K562 (cell line): ENCODE results near the gene AKR1A1. TPM values are rescaled to one million over a fixed set of nuclear protein-coding genes. Genes with fewer than 3 reads are reported as not detected.

ENCODE experiments used
- ARID2 ChIP-seq: fragments of 450-650 bp; IDR thresholded peaks from 2 replicates; pipeline ENCODE4 v1.6.1; 2017; ENCODE audit warnings: antibody characterized with exemption, mild to moderate bottlenecking
- CREB3 ChIP-seq: fragments of 450-650 bp; conservative IDR thresholded peaks from 2 replicates; pipeline ENCODE4 v1.6.1; 2016; ENCODE audit warnings: missing genetic modification characterization, low read depth, mild to moderate bottlenecking, missing compliant biosample characterization, moderate library complexity
- E2F4 ChIP-seq: sonication (generic); formaldehyde crosslinking; IDR thresholded peaks from 2 replicates; pipeline ENCODE4 v1.8.0; 2022; ENCODE audit warnings: mild to moderate bottlenecking, low read depth, missing genetic modification reagents
- ELF1 ChIP-seq: fragments of 200-800 bp; sonication (Bioruptor generic); IDR thresholded peaks from 2 replicates; pipeline ENCODE4 v1.6.1; 2016; ENCODE audit warnings: missing genetic modification characterization, missing compliant biosample characterization
- EZH2 ChIP-seq: IDR thresholded peaks from 2 replicates; pipeline ENCODE4 v1.6.1; 2012; ENCODE audit warnings: low read depth, mild to moderate bottlenecking, inconsistent platforms, low read length, borderline replicate concordance
- GATA2 ChIP-seq: sonication (generic); formaldehyde crosslinking; IDR thresholded peaks from 2 replicates; pipeline ENCODE4 v1.4.0; 2020; ENCODE audit warnings: mild to moderate bottlenecking, missing genetic modification reagents
- MEF2D ChIP-seq: conservative IDR thresholded peaks from 2 replicates; pipeline ENCODE4 v1.6.1; 2016; ENCODE audit warnings: low read depth, missing genetic modification characterization, missing compliant biosample characterization
- NEUROD1 ChIP-seq: fragments of 150-350 bp; IDR thresholded peaks from 2 replicates; pipeline ENCODE4 v1.6.1; 2014; ENCODE audit warnings: borderline replicate concordance, low read length, low read depth; ENCODE audit not compliant: partially characterized antibody
- NFATC3 ChIP-seq: fragments of 450-650 bp; IDR thresholded peaks from 2 replicates; pipeline ENCODE4 v1.6.1; 2017; ENCODE audit warnings: mild to moderate bottlenecking
- PHF8 ChIP-seq: fragments of 200-600 bp; sonication (generic); IDR thresholded peaks from 2 replicates; pipeline ENCODE4 v1.6.1; 2012; ENCODE audit warnings: mixed run types, mild to moderate bottlenecking, inconsistent platforms, low read length, moderate library complexity, borderline replicate concordance
- POLR2AphosphoS5 ChIP-seq: IDR thresholded peaks from 2 replicates; pipeline ENCODE4 v1.6.1; 2011; ENCODE audit warnings: mild to moderate bottlenecking, low read depth, low read length, moderate library complexity; ENCODE audit not compliant: control insufficient read depth, insufficient read depth
- RFX5 ChIP-seq: IDR thresholded peaks from 2 replicates; pipeline ENCODE4 v1.6.1; 2011; ENCODE audit warnings: low read depth, mild to moderate bottlenecking, improper control_type of control experiment, low read length
- RUNX1 ChIP-seq: sonication (generic); IDR thresholded peaks from 2 replicates; pipeline ENCODE4 v1.6.1; 2016; ENCODE audit warnings: antibody characterized with exemption, low read depth
- SMAD3 ChIP-seq: fragments of 450-650 bp; formaldehyde crosslinking; conservative IDR thresholded peaks from 2 replicates; pipeline ENCODE4 v1.4.0; 2020; ENCODE audit warnings: mild to moderate bottlenecking
- SP1 ChIP-seq: sonication (generic); formaldehyde crosslinking; IDR thresholded peaks from 2 replicates; pipeline ENCODE4 v1.8.1; 2022; ENCODE audit warnings: mild to moderate bottlenecking, missing genetic modification reagents
- SRSF1 ChIP-seq: fragments of 200-400 bp; formaldehyde crosslinking; IDR thresholded peaks from 2 replicates; pipeline ENCODE4 v1.6.1; 2017; ENCODE audit warnings: mild to moderate bottlenecking, low read depth, low read length, moderate library complexity
- TSHZ1 ChIP-seq: fragments of 250-450 bp; sonication (Bioruptor Pico); IDR thresholded peaks from 2 replicates; pipeline ENCODE4 v1.4.0; 2020; ENCODE audit warnings: mild to moderate bottlenecking, moderate library complexity
- ZKSCAN1 ChIP-seq: fragments of 150-350 bp; IDR thresholded peaks from 2 replicates; pipeline ENCODE4 v1.6.1; 2016; ENCODE audit warnings: low read depth, low read length
- ZNF511 ChIP-seq: sonication (generic); formaldehyde crosslinking; IDR thresholded peaks from 2 replicates; pipeline ENCODE4 v1.8.0; 2022; ENCODE audit warnings: mild to moderate bottlenecking, missing genetic modification reagents
- polyA plus RNA-seq, 8 experiments: library from polyadenylated mRNA; depleted of rRNA in 4 of 8; stranded (reverse) in 5 of 8; unstranded in 3 of 8; fragments of >200 nt; fragmentation: Nextera tagmentation in 2 of 8; fragmentation: Illumina TruSeq in 1 of 8; extraction: Ambion mirVana in 2 of 8; extraction: Trizol in 1 of 8; gene quantifications; 2 replicates each; pipeline versions ENCODE4 v1.2.1 to v1.2.3, GENCODE V29; 2011 to 2014; ENCODE audit warnings: inconsistent platforms in 1 of 8, missing spikeins in 1 of 8
- total RNA-seq, 7 experiments: library from RNA; depleted of rRNA in 6 of 7; stranded (reverse); fragments of >200 nt in 6 of 7; fragmentation: Illumina TruSeq in 2 of 7; extraction: Trizol in 2 of 7; gene quantifications; 2 replicates each; pipeline versions ENCODE4 v1.2.1 to v1.2.3, GENCODE V29; 2011 to 2021; ENCODE audit warnings: low replicate concordance in 1 of 7
- TF ChIP-seq, protein P1 (sequence below), 2 experiments: fragments of 200-800 bp in 1 of 2; sonication (Bioruptor generic) in 1 of 2; sonication (generic) in 1 of 2; formaldehyde crosslinking in 1 of 2; IDR thresholded peaks in 1 of 2; conservative IDR thresholded peaks in 1 of 2; 2 replicates each; pipeline versions ENCODE4 v1.5.0 to v1.6.1; 2016 to 2020; ENCODE audit warnings: missing compliant biosample characterization in 1 of 2, missing genetic modification characterization in 1 of 2, missing genetic modification reagents in 1 of 2

Gene AKR1A1
- total and polyA plus RNA-seq, 9 of the 15 experiments (the other 6 are each of a cell fraction or from before 2014, with no cell fraction given): 68.6 to 211 (median 132) TPM

GRCh38 chr1:45583264-45583665, 32.6 kb downstream of the AKR1A1 start (continued):
- TF ChIP-seq POLR2AphosphoS5 (no peak), GATA2 (CRISPR knock-in tag) (0 out of 2 replicates have a peak, but pooled peaks have one; percentile 1), E2F4 (CRISPR knock-in tag) (peak; percentile 90), TSHZ1 (no peak), SRSF1 (no peak), ARID2 (no peak), ZNF511 (CRISPR knock-in tag) (no peak), EZH2 (no peak), RFX5 (peak; percentile 98), RUNX1 (no peak), SMAD3 (CRISPR knock-in tag) (no peak), MEF2D (tag) (no peak), SP1 (peak; percentile 17), NEUROD1 (no peak), ELF1 (tag) (no peak), CREB3 (tag) (no peak), PHF8 (no peak), ZKSCAN1 (no peak), NFATC3 (no peak)
- TF ChIP-seq, protein P1, sequence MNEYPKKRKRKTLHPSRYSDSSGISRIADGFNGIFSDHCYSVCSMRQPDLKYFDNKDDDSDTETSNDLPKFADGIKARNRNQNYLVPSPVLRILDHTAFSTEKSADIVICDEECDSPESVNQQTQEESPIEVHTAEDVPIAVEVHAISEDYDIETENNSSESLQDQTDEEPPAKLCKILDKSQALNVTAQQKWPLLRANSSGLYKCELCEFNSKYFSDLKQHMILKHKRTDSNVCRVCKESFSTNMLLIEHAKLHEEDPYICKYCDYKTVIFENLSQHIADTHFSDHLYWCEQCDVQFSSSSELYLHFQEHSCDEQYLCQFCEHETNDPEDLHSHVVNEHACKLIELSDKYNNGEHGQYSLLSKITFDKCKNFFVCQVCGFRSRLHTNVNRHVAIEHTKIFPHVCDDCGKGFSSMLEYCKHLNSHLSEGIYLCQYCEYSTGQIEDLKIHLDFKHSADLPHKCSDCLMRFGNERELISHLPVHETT (CRISPR knock-in tag; conservative IDR thresholded peaks at IDR 0.05 in 1 of 2, IDR thresholded peaks at IDR 0.05 in 1 of 2): no peak
